GM23248 (cell line): ENCODE measurements around the gene TBCK.

Experiments used
- EZH2 ChIP-seq: fragments of 200-600 bp; sonication (generic); IDR thresholded peaks from 2 replicates; pipeline ENCODE4 v1.6.1; 2018; ENCODE audit warnings: antibody characterized with exemption, mild to moderate bottlenecking; ENCODE audit not compliant: insufficient read depth, poor library complexity, severe bottlenecking
- EZH2phosphoT487 ChIP-seq: fragments of 200-600 bp; sonication (generic); IDR thresholded peaks from 2 replicates; pipeline ENCODE4 v1.6.1; 2018; ENCODE audit warnings: antibody characterized with exemption, moderate library complexity, mild to moderate bottlenecking, low read depth; ENCODE audit not compliant: insufficient read depth

GRCh38 chr4:106303548-106304281 lies 12.3 kb downstream of the TBCK start:
- TF ChIP-seq EZH2: no peak
- no peak for TF ChIP-seq EZH2phosphoT487
